NCI-H2196 (cell line): ENCODE data around the gene NFIB.

Experiments
- DNase-seq: peaks from one replicate; lab custom pipeline; 2025; ENCODE audit not compliant: unreplicated experiment; lab: John Stamatoyannopoulos, UW

NFIB gene

DNA sequence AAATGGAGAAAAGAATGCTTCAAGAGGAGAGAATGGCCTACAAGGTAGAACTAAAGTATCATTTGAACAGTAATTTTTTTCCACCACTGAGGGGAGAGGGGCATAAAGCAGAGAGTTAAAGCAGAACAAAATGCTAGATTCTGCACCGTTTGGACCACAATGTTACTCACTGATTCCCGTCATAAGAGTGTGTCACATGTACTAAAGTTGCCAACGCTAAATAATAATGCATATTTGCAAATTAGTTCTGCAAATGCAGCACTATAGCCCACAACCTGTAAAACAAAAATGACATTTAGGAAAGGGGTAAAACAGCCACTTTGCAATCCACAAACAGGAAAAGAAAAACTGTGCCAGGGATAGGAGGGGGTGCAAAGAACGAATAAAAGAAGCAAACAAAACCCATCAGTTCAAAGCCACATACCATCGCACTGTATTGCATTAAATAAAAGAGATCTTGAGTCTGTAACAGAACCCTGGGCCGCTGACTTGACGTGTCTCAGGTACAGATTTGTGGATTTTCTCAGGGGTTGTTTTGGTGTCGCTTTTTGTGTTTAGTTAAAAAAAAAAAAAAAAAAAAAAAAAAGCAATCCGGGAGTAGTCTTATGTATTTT lies 7.7 kb upstream of the NFIB start:
- peak; percentile 44 for DNase-seq

DNA sequence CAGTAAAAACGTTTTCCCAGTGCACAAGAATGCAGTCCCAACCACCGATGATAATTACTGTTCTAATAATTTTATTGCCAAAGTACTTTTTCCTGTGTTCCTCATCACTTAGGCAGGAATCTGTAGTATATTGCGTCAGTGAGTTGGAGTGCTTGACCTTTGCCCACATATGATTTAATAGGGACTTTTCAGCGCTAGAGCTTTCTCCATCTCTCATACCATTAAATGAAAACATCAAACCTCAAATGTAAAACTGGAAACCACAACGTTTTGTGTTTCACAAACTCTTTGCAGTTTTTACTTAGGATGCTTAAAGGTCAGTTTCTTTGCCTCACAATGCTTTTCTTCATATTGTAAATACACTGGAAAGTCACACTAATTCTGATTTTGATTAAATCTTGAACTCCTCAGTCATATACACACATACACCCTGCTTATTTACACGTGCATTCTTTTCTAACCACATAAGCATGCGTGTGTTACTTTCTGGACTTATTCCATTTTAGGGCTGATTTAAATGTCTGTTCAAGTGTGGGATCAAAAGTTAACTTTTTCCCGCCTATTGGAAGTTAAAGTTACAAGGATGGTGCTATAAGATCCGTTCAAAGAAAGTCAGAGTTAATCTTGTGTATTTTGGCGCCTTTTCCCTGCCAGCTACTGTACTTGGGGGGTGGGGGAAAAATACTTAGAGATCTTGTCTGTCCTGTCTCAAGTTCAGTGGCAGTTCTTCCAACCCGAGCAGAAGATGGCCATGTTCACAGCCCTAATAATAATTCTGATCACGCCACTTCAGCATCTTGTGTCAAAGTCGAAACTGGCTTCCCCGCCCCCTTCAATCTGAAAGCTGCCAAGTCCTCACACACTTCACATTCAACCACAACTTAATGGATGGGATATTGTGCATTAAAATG lies 6.6 kb upstream of the NFIB start:
- DNase-seq, result peak; percentile 71

DNA sequence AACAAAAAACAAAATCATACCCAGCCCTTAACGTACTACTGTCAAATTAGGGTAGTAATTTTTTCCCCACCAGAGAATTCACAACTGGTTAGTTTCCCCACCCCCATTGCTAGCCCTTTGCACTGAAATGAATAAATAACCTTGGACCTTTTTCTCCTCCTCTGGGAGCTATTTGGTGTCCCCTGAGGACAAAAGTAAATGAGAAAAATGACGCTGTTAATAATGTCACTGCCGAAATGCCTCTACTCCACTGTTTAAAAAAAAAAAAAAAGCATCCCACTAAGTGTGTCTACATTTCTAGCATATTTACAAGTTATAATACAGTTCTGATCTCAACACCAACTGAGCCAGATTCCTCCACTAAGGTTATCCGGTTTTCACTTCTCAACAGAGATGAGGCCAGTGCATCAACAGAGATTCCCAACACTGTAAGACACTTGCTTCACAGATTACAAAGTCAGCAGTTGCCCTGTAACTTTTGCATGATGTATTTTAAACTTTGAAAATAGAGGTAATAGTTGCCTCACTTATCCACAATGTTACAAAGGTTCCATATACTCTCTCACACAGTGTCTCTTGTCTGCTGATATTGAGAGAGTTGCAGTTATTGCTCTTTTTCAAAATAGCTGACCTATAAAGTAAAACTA lies 5.1 kb upstream of the NFIB start:
- DNase-seq, result no peak

DNA sequence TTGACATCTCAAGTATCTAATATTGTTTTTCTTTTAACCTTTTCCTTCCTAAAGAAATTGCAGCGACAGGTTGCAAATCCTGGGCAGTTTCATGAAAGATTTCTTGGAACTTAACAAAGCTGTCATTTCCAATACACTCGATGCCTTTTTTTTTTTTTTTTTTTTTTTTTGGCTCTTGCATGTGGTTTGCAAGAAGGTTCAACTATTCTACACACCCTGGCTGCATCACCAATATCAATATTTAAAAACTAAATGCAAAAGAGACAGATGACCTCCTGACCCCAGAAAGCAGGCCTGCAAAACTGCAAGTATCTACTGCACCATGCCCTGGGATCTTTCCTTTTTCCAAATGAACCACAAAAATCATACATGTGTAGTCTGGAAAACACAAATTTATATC lies 4.4 kb upstream of the NFIB start:
- DNase-seq, result no peak

DNA sequence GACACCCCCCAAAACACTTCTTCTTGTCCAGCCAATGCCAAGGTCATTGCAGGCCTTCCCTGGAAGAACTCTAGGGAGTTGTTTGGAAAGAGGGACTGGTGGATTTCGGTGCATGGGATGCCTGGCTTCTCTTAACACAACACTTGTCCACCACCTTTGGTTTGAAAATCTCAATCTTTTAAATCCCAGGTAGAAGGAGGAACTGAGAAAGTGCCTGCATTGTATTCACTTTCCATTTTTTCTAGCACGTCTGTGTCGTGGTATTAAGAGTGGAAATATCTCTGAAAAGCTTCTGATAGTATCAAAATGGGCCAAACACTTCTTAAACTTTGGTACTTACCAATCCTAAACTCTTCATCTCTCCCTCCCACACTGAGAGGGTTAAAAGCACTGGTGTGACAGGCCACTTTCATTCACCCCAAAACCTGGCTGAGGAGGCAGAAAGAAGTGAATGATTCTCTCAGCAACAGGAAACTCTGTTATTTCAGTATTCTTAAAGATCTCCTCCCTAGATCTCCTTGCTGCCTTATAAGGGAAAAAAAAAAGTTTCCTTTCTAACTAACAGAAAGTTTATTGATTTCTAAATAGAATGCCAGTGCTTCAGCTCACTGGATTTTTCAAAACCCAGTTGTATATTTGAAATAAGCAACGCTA lies 3.9 kb upstream of the NFIB start:
- DNase-seq, result no peak

DNA sequence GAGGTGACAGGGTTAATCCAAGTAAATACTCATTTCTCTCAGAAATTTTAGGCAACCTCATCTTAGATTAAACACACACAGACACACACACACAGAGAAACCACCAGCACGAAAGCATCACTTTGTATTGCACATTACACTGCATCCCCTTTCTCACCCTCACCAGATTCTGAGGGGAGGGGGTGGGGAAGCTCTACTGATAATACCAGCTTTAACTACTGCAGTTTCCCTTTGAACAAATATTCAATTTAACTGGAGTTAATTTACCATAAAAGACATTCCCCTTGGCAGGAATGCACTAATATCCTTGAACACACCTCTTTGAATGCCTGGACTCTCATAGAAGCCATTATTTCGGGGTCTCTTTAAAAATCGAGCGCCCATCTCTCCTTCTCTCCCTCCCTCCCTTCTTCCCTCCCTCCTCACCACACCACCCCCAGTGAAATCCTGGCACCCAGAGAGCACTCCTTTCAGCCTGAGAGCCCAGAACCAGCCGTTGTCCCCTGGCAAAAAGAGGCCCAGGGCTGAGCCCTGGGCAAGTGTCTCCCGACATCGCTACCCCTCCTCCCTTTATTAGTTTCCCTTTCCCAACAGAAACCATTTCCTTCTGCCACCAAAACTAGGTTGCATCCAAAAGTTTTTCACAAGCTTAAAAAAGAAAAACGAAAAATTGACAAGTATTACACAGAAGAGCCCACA lies 2.8 kb upstream of the NFIB start:
- DNase-seq, result peak; percentile 72

DNA sequence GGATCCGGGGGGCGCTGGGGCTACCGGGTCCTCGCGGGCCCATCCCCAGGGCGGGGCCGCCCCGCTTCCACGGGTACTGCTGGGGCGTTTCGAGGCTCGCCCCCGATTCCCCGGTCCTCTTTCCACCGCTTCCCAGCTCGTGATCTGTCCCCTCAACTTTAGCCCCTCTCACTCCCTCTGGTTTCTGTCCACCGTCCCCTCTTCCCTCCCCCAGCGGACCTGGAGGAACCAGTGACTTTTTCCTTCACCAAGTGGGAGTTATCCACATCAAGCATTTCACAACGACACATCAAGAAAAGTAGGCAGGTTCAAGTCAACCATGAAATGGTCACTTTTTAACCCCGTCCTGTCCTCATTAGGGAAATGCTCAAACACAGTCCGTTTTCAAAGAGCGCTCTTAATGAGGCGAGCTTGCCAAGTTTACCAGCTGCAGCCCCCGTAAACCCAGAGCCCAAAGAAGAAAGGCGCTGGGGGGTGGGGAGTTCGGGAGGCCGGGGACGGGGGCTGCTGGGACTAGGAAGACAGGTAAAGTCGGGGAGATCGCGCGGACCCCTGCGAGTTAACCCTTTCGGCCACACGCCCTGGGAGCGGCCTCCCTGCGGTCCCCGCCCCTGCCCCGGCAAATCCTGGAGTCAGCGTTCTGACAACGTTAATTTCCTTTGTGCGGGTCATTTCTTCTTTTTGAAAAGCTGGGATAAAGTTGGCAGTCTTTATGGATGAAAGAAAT lies 2.1 kb upstream of the NFIB start:
- DNase-seq, result peak; percentile 72

DNA sequence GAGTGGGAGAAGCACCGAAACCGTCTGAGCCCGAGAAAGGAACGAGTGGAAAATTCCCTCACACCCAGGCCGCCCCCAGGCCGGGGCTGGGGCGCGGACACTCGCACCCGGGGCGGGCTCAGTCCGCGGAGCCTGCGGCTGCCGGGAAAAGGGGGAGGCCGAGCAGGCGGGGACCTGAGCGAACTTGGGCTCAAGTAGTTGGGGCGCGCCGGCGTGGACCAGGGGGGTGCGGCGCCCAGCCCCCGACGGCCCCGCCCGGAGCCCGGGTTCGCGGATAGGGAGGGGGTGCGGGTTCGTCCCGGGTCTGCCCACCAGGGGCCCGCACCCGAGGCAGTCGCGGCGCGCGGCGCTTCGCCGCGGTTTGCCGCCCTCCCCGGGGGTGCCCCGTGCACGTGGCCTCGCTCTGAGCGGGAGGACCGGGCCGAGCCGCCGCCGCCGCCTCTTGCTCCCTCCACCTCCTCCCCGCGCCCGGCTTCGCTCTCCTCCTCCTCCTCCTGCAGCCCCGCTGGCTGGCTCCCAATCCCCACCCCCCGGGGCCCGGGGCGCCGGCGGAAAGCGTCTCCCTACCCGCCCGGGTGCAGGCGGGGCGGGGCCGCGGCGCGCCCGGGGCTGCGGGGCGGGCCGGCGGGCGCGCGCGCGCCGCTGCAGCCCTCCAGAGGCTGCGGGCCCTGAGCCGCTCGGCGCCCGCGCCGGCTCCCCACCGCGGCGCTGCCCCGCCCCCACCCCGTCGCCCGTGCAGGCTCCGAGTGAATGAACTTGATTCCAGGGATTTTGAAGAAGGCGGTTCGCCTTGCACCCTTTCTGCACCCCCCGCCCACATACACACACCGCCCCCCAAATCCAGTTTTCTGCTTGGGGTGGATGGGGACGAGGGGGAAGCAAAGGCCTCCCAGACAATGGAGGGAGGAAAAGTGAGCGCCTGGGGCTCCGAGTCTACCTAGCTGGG lies 1.3 kb upstream of the NFIB start:
- DNase-seq, result peak; percentile 100

DNA sequence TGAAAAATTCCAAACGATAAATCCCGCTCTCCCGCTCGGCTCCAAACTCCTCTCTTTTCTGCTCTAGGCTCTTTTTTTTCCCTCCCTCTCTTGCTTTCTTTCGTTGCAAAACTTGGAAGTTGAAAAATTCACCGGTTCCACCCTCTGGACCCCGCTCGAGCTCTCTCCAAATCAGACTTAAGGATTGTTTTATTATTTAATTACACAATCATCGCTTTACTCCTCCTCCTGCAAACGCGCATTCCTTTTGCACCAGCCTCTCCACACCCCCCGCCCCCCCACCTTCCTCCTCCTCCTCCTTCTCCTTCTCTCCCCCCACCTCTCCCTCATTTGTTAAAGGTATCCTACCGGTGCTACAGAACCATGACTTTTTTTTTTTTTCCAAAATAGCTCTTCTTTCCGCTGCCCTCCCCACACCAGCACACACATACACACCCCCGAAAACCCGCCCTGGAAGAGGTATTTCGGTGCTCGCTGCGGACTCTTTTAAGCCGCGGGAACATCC lies 535 bp upstream of the NFIB start:
- peak; percentile 96 for DNase-seq

DNA sequence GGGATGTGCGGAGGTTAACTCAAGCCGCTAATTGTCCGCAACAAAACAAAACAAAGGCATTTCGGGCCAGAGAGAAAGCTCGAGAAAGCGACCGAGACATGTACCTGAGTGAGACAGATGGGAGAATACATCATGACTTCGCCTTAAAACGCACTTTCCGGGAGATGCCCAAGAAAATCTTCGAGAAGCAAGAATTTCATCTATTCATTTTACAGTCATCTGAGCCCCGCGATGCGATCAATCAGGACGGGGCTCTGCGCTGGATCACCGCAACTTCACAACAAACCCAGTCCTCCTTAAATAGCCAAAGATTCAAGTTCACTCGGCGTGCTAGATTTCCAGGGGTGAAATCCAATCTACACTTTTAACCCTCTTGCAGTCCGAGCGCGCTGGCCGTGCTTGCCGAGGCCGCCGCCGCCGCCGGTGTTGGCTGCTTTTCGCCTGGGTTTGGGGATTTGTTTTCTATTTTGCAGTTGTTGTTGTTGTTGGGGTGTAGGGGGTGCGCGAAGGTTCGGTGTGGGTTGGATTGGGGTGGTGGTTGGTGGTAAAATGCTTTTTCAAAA lies 482 bp downstream of the NFIB start:
- peak; percentile 62 for DNase-seq

DNA sequence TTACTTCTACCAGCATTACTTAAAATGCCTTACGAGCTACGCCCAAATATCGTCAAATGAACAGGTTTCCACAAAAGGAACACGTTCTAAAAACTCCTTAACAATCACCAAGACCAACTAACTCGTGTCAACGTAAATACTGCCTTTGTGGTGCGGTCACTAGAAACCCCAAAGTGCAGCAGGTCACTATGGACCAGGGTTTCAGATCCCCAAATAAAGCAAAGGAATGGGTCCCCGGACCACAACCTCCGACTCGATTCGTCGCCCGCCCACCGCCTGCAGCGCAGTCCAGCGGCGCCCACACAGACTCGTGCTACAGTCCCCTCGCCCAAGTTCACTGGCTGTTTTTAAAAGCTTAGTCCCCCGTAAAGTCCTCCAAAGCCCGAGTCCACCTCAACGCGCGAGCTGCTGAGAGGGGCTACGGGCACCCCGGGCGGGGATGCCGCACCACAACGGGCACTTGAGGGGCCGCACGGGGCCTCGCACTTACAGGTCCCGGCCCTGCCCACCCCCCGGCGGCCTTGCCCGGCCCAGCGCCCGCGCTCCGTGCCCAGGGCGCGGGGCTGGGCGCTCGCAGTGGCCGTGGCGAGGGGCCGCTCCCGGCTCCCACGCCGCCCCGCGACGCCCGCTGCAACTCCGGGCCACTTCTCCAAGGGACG lies 1.1 kb downstream of the NFIB start:
- DNase-seq, result peak; percentile 47

DNA sequence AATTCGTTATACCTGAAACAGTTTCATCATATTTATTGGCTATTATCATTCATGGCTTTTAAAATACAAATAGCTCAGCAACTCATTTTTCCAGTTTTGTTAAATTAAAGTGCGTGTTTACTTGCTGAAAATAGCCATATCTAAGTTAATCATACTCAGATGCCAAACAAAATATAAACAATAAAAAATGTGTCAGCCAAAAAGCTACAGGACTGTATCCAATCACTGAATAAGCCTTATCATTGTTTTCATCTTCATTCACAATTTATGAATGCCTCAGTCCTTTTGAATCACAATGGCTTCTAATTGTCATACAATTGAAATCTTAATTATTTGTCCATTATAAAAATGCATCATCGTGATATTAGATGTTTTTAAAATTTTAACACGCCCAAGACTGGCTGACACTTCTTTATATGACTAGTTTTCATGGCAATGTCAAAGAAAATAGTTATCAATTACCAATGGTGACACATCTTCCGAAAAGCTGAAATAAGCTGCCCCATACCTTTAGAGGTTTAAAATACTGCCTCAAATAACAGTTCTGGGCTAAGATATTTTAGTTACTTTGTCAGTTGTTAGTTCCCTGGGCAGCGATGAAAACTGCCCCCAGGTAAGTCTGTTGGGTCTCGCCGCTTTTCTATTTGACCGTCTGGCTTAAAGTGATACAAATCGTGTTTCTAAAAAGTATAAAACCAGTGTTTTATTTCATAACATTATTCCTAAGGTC lies 1.8 kb downstream of the NFIB start:
- DNase-seq, result peak; percentile 59

DNA sequence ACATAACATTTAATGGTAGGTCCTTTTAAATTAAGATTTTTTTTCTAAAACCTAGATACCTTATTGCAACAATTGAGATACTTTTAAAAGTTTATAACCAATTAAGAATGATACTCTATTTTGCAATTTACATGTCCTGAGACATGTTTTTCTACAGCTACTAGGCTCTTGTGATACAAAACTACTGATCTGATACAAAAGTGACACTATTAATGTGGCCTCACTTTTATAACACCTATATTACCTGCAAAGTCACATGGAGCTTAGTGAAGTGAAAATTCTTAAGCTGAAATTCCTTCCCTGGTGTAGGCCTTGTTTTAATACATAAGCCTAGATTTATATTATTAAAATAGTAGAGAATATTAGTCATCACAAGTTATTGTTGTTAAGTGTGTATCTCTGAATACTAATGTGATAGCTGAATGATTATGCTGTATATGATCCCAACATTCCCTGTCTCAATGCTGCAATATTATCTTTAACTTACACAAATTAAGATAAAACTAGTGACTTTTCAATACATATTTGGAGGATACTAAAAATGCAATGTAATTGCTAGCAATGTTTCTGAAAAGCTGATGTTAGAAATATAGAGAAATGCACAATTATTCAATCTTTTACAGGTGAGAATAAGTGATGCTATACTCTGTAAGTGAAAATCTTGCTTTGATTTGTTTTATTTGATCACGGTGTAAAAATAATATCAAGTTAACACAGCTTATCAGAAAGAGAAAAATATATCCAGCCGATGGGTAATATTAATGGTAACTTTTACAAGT lies 2.6 kb downstream of the NFIB start:
- DNase-seq, result no peak

DNA sequence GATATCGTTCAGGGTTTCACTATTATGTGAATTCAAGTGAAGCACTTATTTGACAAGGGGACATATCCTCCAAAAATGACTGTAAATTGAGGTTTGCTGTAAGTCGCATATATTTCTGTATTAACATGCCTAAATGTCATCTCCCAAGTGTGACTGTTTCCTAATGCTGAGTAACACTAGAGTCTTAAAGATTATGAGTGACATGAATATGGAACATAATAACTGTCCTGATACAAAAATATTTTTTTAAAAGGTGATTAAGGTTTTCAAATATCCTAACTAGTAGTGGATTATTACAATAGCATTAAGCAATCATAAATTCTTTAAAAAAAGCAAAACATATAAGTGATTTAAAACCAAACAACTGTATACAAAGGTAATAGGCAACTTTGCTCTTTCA lies 3.6 kb downstream of the NFIB start:
- no peak for DNase-seq

DNA sequence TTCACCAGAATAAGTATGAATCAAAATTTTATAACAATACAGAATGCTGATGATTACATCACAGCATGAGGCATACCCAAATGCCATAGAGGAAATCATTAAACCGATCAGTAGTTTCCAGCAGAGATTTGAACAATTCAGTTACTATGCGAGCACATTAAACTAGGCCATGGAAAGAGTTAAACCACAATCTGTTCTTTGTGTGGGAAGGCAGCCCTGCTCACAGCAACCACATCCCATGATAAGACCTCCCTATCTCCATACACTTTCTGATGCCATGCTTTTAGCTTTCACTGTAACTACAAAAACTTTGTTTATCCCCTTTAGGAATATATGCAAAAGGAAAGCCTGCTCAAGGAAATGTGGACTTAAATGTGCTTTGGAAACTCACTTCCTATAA lies 4.5 kb downstream of the NFIB start:
- no peak for DNase-seq

DNA sequence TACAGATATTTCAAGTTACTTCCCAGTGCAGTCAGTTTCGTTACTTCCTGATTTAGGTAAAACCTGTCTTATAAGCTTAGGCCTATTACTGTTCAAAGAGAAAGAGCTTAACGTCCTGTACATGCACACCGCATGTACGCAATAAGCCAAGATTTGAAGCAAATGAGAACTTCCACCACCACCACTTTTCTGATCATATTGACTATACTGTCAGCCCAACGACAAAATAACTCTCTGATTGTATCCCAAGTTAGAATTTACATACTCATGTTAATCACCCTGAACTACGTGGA lies 5.1 kb downstream of the NFIB start:
- no peak for DNase-seq
